Choroid plexus epithelial cell (primary cell): ENCODE measurements around the gene FANK1.
A peak's percentile ranks its signal among the peaks of the same experiment; 100 is the strongest.
"Not testable (repeated sequence)": the region's sequence is repeated elsewhere in the genome, so short reads cannot be mapped to it uniquely, and the experiment has no call there.

Experiments used
- DNase-seq: peaks from one replicate; pipeline ENCODE4 v3.0.0-alpha.2; 2010; ENCODE audit warnings: low read depth
- H3K4me3 ChIP-seq: 2 replicates; pipeline ENCODE4 v1.5.1; 2011; ENCODE audit warnings: low read depth, mild to moderate bottlenecking, control low read depth, low read length, moderate library complexity
- CTCF ChIP-seq: conservative IDR thresholded peaks from 2 replicates; pipeline ENCODE4 v1.5.1; 2011; ENCODE audit warnings: low read depth, mild to moderate bottlenecking, control low read depth, inconsistent platforms, low read length, moderate library complexity

The FANK1 gene

DNA sequence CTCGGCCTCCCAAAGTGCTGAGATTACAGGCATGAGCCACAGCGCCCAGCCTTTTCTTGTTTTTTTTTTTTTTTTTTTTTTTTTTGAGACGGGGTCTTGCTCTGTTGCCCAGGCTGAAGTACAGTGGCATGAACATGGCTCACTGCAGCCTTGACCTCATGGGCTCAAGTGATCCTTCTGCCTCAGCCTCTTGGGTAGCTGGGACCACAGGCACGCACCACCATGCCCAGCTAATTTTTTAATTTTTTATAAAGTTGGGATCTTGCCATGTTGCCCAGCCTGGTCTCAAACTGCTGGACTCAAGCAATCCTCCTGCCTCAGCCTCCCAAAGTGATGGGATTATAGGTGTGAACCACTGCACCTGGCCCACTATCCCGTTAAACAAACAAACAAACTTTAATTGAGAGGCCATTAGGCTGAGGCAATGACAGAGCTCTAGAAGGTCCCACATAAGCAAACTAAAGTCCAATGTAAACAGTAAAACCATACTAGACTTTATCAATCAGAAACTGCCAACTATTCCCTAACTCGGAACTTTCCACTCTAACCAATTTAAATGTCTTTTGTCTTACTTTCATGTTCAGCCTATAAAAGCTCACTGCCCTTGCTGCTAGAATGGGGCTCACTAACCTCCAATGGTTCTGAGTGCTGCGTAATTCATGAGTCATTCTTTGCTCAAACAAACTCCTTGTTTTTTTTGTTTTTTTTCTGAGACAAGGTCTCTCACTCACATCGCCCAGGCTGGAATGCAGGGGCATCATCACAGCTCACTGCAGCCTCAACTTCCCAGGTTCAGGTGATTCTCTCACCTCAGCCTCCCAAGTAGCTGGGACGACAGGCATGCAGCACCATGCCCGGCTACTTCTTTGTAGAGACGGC, 17.2 kb upstream of the FANK1 start:
- no peak overlapping the region for H3K4me3 ChIP-seq
- no peak for TF ChIP-seq CTCF
- DNase-seq, result peak; percentile 91

- TF ChIP-seq CTCF, result no peak
- H3K4me3 ChIP-seq, result no peak overlapping the region
- DNase-seq, result peak; percentile 30
Observed at GRCh38 chr10:125880719-125881118, 15.6 kb upstream of the FANK1 start.

DNA sequence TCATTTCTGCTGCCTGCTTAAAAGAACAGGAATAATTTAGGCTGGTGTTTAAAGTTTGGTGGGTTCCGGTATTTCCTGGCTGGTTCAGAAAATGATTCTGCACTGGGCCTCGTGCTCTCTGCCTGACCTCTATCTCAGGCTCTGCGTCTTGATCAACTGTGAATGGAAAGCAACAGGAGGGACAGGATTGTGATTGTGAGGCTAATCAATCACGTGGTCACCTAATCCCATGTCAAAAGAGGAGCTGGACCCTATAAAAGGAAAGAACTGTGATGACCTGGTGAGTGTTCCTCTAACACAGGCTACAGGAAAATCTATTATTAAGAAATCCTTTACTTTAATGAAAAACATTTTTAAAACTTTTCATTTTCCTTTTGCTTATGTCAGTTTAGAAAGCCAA, 15.2 kb upstream of the FANK1 start, which contains the start of gene DHX32:
TSS of gene DHX32 (minus strand) at position 101 of the 400 bp plus-strand sequence. CDS start 468 bp downstream, outside the sequence.
- no peak for DNase-seq
- H3K4me3 ChIP-seq, result no peak within 1 kb of the TSS
- TF ChIP-seq CTCF, result no peak

DNA sequence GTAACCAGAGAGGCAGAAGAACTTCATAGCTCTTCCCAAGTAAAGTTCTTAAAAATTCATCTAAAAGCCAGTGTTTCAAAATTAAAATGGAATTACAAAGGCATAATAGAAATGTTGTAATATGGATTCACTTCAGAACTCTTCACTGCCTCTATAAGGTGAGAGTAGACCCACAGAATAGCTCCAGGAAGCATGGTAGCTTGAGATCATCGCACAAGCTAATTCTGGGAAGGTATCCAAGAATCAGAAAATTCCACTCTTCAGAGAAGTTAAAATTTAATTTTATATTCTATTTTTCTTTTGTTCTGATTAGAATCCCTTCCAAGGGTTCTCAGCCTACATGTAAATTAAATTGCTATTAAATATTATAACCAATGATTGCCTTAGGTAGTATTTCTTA, 13.8 kb upstream of the FANK1 start:
- TF ChIP-seq CTCF, result no peak
- no peak overlapping the region for H3K4me3 ChIP-seq
- peak; percentile 67 for DNase-seq

GRCh38 chr10:125883211-125883610, 13.2 kb upstream of the FANK1 start:
- TF ChIP-seq CTCF, result no peak
- no peak overlapping the region for H3K4me3 ChIP-seq
- no peak for DNase-seq

DNA sequence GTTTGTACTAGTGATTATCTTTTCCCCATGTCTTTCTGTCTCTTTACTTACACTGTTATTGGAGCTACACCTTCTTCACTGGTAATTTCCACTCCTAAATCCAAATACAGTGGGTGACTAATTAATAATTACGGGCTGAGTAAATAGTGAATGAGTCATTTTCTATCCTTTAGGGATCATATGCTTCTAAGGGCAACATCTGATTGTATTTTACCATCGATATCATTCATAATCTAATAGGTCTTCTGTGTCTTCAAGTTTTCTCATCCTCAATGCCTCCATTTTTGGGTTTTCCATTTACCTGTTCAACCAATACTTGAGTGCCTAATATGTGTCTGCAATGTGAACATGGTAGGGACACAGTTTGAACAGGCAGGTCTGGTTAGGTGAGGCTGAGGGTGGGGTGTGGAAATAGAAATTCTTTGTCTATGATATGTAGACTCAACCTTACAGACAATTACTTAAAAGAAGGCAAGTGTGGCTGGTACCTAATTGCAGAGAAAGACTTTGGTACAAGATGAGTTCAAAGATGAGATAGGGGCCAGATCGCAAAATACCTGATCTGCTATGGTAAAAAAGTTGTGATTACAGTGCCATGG, 9.4 kb upstream of the FANK1 start:
- TF ChIP-seq CTCF, result no peak
- H3K4me3 ChIP-seq, result no peak overlapping the region
- no peak for DNase-seq

GRCh38 chr10:125889441-125889840, 6.9 kb upstream of the FANK1 start:
- DNase-seq, result not testable (repeated sequence)

GRCh38 chr10:125892402-125892801, 4.0 kb upstream of the FANK1 start:
- H3K4me3 ChIP-seq, DNase-seq: not testable (repeated sequence)

More at GRCh38 chr10:125889441-125889840, 6.9 kb upstream of the FANK1 start:
- not testable (repeated sequence) for H3K4me3 ChIP-seq

GRCh38 chr10:125894176-125894575, 2.2 kb upstream of the FANK1 start:
- H3K4me3 ChIP-seq, DNase-seq: not testable (repeated sequence)

DNA sequence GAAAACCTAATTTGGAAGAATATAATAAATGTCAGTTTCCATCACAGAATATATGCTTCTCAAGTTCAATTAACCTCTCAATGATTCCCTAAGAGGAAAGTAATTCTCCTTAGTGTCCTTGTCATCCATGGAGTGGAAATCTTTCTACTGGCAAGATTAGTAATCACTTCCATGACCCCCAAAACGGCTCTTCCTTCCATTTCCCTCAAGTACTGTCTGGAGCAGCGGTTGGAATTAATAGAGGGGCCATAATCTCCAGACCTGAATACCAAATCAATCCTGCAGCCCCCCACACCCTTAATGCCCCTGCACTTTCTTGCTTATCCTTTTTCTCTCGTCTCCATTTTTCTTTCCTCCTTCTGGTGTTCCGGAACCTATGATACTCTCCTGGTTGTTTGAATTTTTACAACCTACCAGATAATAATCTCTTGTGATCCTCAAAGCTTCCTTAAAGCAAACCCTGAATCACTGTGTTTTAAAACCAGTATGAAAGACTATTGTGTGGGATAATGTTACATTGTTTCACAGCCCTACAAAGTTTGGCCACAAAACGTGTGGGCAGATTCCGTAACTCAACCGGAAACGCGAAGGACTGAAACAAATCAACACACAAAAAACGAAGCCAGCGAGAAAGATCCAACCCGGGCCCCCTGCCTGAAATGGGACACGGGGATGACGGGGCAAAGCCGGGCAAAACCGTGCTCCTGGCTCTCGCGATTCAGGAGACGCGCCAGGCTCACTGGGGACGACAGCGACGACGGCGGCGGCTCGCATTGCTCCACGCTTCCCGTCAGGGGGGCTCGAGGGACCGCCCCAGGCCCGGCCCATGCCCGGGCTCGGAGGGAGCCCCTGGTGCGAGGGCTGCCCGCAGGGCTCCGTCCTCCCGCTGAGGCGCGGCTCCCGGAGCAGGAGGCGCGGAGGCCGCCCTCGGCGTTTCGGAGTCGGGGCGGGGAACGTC, 955 bp upstream of the FANK1 start:
- DNase-seq, result peak; percentile 64
- H3K4me3 ChIP-seq, result peak overlapping the region; percentile 74

DNA sequence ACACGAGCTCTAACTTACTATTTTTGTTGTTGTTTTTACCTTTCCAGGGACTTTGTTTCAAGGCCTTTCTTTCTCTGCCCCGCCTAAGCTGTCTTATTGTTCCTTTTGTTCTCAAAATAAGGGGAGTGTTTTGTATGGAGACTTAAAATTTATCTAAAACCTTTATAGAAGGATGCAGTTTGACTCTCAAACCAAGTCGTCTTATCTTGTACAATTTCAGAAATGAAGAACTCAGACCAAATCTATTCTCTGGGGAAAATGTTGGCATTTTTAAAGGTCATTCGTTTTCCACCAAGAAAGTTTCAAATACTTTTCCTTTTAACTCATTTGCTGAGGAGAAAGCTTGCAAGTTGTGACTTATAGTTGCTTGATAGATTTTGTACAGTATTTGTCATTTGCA, 953 bp downstream of the FANK1 start:
- H3K4me3 ChIP-seq, DNase-seq: not testable (repeated sequence)
